Hindlimb muscle (tissue), 1 donor: ENCODE measurements around the gene TMEM81. TPM values are rescaled to one million over a fixed set of nuclear protein-coding genes. Genes with fewer than 3 reads are reported as not detected.
A peak's percentile ranks its signal among the peaks of the same experiment; 100 is the strongest.

Source experiments
- DNase-seq: peaks from one replicate; pipeline ENCODE4 v3.0.0-alpha.2; 2013
- polyA plus RNA-seq: library from polyadenylated mRNA; unstranded; fragments of 120-200 nt; gene quantifications from one replicate; pipeline ENCODE4 v1.2.1, GENCODE V29; 2013; ENCODE audit not compliant: insufficient read length

TMEM81 gene
- polyA plus RNA-seq = 1.7 TPM

- no peak for DNase-seq
Measured at GRCh38 chr1:205084360-205084759, at the start of gene TMEM81. TMEM81 (minus strand) TSS chr1:205084460; CDS start chr1:205084320, 140 bp downstream.

- DNase-seq = no peak
Measured at GRCh38 chr1:205133287-205133686, 49.0 kb upstream of the TMEM81 start.

- DNase-seq = no peak
Measured at GRCh38 chr1:205129447-205130029, 45.3 kb upstream of the TMEM81 start.

GRCh38 chr1:205128050-205128449, 43.8 kb upstream of the TMEM81 start:
- DNase-seq = no peak

GRCh38 chr1:205127646-205128045, 43.4 kb upstream of the TMEM81 start:
- DNase-seq = no peak

GRCh38 chr1:205124726-205125125, 40.5 kb upstream of the TMEM81 start:
- DNase-seq = no peak

- no peak for DNase-seq
Measured at GRCh38 chr1:205122489-205122882, 38.2 kb upstream of the TMEM81 start.

- DNase-seq = peak; percentile 96
Measured at GRCh38 chr1:205121660-205122488, 37.6 kb upstream of the TMEM81 start, which contains the start of gene RBBP5. RBBP5 (minus strand) TSS chr1:205121978; CDS start chr1:205121873, 105 bp downstream.

GRCh38 chr1:205118752-205119151, 34.5 kb upstream of the TMEM81 start:
- DNase-seq = no peak

- no peak for DNase-seq
Measured at GRCh38 chr1:205111354-205111753, 27.1 kb upstream of the TMEM81 start.

- no peak for DNase-seq
Measured at GRCh38 chr1:205109711-205110110, 25.5 kb upstream of the TMEM81 start.

- no peak for DNase-seq
Measured at GRCh38 chr1:205109269-205109668, 25.0 kb upstream of the TMEM81 start.

GRCh38 chr1:205108464-205108863, 24.2 kb upstream of the TMEM81 start:
- no peak for DNase-seq

GRCh38 chr1:205107327-205107726, 23.1 kb upstream of the TMEM81 start:
- DNase-seq = no peak

GRCh38 chr1:205102404-205102803, 18.1 kb upstream of the TMEM81 start:
- no peak for DNase-seq

- DNase-seq = no peak
Measured at GRCh38 chr1:205098242-205098641, 14.0 kb upstream of the TMEM81 start.

GRCh38 chr1:205095422-205095821, 11.2 kb upstream of the TMEM81 start:
- no peak for DNase-seq

- no peak for DNase-seq
Measured at GRCh38 chr1:205091043-205091740, 6.9 kb upstream of the TMEM81 start.

- no peak for DNase-seq
Measured at GRCh38 chr1:205088341-205088740, 4.1 kb upstream of the TMEM81 start.

GRCh38 chr1:205082431-205082830, 1.8 kb downstream of the TMEM81 start:
- no peak for DNase-seq

GRCh38 chr1:205077934-205078311, 6.3 kb downstream of the TMEM81 start:
- DNase-seq = no peak

- no peak for DNase-seq
Measured at GRCh38 chr1:205077158-205077933, 6.9 kb downstream of the TMEM81 start.
